Astrocyte (in vitro differentiated cells and primary cell): ENCODE measurements around the gene ARF1. TPM values are rescaled to one million over a fixed set of nuclear protein-coding genes. Genes with fewer than 3 reads are reported as not detected.

Experiments used
- DNase-seq: peaks from one replicate; pipeline ENCODE4 v3.0.0-alpha.2; 2010; ENCODE audit warnings: low read depth
- FAIRE-seq: peaks from 2 replicates; lab custom pipeline; 2011; peaks lifted over from hg19 to GRCh38; lab: Jason Lieb, UNC
- H2AFZ ChIP-seq: 2 replicates; pipeline ENCODE4 v1.6.0; 2012; ENCODE audit warnings: low read depth, low read length, inconsistent platforms
- H3K27ac ChIP-seq: 2 replicates; pipeline ENCODE4 v1.5.1; 2011; ENCODE audit warnings: low read depth, low read length, inconsistent platforms
- H3K27me3 ChIP-seq: 2 replicates; pipeline ENCODE4 v1.6.0; 2011; ENCODE audit warnings: low read length, inconsistent platforms; ENCODE audit not compliant: insufficient read depth
- H3K36me3 ChIP-seq: 2 replicates; pipeline ENCODE4 v1.5.1; 2011; ENCODE audit warnings: low read length, inconsistent platforms; ENCODE audit not compliant: insufficient read depth
- H3K4me1 ChIP-seq: 2 replicates; pipeline ENCODE4 v1.5.1; 2011; ENCODE audit warnings: low read length, inconsistent platforms; ENCODE audit not compliant: insufficient read depth
- H3K4me2 ChIP-seq: 2 replicates; pipeline ENCODE4 v1.6.0; 2012; ENCODE audit warnings: low read length, inconsistent platforms
- H3K4me3 ChIP-seq: 2 replicates; pipeline ENCODE4 v1.5.1; 2011; ENCODE audit warnings: low read depth, mild to moderate bottlenecking, low read length, inconsistent platforms; ENCODE audit not compliant: insufficient read depth
- H3K79me2 ChIP-seq: 2 replicates; pipeline ENCODE4 v1.6.0; 2012; ENCODE audit warnings: mild to moderate bottlenecking, low read length, inconsistent platforms; ENCODE audit not compliant: insufficient read depth
- H3K9ac ChIP-seq: 2 replicates; pipeline ENCODE4 v1.6.0; 2012; ENCODE audit warnings: mild to moderate bottlenecking, low read length, inconsistent platforms
- H3K9me3 ChIP-seq: 2 replicates; pipeline ENCODE4 v1.5.1; 2012; ENCODE audit warnings: low read depth, mild to moderate bottlenecking, low read length, inconsistent platforms; ENCODE audit not compliant: insufficient read depth
- H4K20me1 ChIP-seq: 2 replicates; pipeline ENCODE4 v1.6.0; 2012; ENCODE audit warnings: low read length, inconsistent platforms; ENCODE audit not compliant: insufficient read depth
- H3K27ac Mint-ChIP-seq: one replicate; pipeline ENCODE4 v1.8.0; 2021; ENCODE audit warnings: mild to moderate bottlenecking, mixed read lengths; ENCODE audit not compliant: unreplicated experiment
- H3K27me3 Mint-ChIP-seq: one replicate; pipeline ENCODE4 v1.8.0; 2021; ENCODE audit warnings: low read depth, mixed read lengths; ENCODE audit not compliant: unreplicated experiment
- H3K36me3 Mint-ChIP-seq: one replicate; pipeline ENCODE4 v1.8.0; 2021; ENCODE audit warnings: low read depth, mixed read lengths; ENCODE audit not compliant: unreplicated experiment
- H3K4me1 Mint-ChIP-seq: one replicate; pipeline ENCODE4 v1.8.0; 2021; ENCODE audit warnings: low read depth, mixed read lengths; ENCODE audit not compliant: unreplicated experiment
- H3K4me3 Mint-ChIP-seq: one replicate; pipeline ENCODE4 v1.8.0; 2021; ENCODE audit warnings: mild to moderate bottlenecking, moderate library complexity, mixed read lengths; ENCODE audit not compliant: unreplicated experiment
- H3K9me3 Mint-ChIP-seq: one replicate; pipeline ENCODE4 v1.8.0; 2021; ENCODE audit warnings: mild to moderate bottlenecking, mixed read lengths; ENCODE audit not compliant: unreplicated experiment
- EZH2 ChIP-seq: IDR thresholded peaks from 2 replicates; pipeline ENCODE4 v1.6.1; 2012; ENCODE audit warnings: mild to moderate bottlenecking, low read length, inconsistent platforms; ENCODE audit not compliant: insufficient read depth
- total RNA-seq: library from RNA; stranded (reverse); gene quantifications from 2 replicates; pipeline ENCODE4 v1.2.1, GENCODE V29; 2021
- TF ChIP-seq, protein P1 (sequence below): IDR thresholded peaks from 2 replicates; pipeline ENCODE4 v1.5.1; 2011; ENCODE audit warnings: low read depth, mild to moderate bottlenecking, inconsistent platforms, low read length, moderate library complexity; ENCODE audit not compliant: insufficient read depth

ARF1 gene
- total RNA-seq, 1 donor from 2014 or later, result 431 TPM

DNA sequence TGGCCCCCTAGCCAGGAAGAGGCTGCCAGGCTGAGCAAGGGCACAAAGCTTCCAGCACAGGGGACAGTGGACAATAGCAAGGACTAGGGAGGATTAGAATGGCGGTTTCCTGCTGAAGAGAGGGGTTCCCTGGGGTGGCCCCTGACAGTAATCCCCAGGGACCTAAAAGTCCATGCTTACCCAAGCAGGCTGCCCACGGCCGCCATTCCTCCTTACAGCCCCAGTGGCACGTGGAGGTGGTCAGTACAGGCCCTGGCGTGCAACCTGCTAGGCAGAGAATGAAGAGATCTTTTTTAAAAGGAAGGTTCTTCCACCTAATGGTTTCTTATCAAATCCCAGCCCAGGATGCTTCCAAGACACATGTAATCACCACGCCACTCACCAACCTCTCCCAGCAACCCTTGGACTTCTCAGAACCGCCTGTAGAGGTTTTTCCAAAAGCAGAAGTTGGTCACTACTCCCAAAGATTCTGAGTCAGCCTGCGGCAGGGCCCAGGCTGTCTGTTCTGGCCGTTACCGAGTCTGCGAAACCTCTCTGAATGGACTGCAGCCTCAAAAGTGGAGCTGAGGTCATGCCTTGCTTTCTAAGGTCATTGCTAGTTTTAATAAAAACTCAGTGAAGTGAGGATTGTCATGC is 25.7 kb downstream of the ARF1 start:
- H3K27ac ChIP-seq, result peak overlapping the region; percentile 78
- no peaks in the 10 kb centered on the region for H3K27me3 ChIP-seq
- H3K4me1 Mint-ChIP-seq, result peaks cover 7% of the 10 kb centered on the region
- H3K27me3 Mint-ChIP-seq, result no peaks in the 10 kb centered on the region
- H3K4me2 ChIP-seq, result peak overlapping the region; percentile 85
- peak overlapping the region; percentile 83 for H3K4me3 ChIP-seq
- no peak overlapping the region for H2AFZ ChIP-seq
- H3K4me3 Mint-ChIP-seq, result peak overlapping the region; percentile 90
- H3K36me3 ChIP-seq, result no peaks in the 10 kb centered on the region
- DNase-seq (no peak), FAIRE-seq (no peak)
- peak overlapping the region; percentile 92 for H3K27ac Mint-ChIP-seq
- no peaks in the 10 kb centered on the region for H3K9me3 Mint-ChIP-seq
- peaks cover 30% of the 10 kb centered on the region for H3K79me2 ChIP-seq
- peaks cover 14% of the 10 kb centered on the region for H3K4me1 ChIP-seq
- TF ChIP-seq EZH2, result no peak
- TF ChIP-seq, protein P1, sequence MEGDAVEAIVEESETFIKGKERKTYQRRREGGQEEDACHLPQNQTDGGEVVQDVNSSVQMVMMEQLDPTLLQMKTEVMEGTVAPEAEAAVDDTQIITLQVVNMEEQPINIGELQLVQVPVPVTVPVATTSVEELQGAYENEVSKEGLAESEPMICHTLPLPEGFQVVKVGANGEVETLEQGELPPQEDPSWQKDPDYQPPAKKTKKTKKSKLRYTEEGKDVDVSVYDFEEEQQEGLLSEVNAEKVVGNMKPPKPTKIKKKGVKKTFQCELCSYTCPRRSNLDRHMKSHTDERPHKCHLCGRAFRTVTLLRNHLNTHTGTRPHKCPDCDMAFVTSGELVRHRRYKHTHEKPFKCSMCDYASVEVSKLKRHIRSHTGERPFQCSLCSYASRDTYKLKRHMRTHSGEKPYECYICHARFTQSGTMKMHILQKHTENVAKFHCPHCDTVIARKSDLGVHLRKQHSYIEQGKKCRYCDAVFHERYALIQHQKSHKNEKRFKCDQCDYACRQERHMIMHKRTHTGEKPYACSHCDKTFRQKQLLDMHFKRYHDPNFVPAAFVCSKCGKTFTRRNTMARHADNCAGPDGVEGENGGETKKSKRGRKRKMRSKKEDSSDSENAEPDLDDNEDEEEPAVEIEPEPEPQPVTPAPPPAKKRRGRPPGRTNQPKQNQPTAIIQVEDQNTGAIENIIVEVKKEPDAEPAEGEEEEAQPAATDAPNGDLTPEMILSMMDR, result no peak
- peaks cover 4% of the 10 kb centered on the region for H3K36me3 Mint-ChIP-seq
- H3K9me3 ChIP-seq, result no peaks in the 10 kb centered on the region
- no peaks in the 10 kb centered on the region for H4K20me1 ChIP-seq
- peak overlapping the region; percentile 95 for H3K9ac ChIP-seq

DNA sequence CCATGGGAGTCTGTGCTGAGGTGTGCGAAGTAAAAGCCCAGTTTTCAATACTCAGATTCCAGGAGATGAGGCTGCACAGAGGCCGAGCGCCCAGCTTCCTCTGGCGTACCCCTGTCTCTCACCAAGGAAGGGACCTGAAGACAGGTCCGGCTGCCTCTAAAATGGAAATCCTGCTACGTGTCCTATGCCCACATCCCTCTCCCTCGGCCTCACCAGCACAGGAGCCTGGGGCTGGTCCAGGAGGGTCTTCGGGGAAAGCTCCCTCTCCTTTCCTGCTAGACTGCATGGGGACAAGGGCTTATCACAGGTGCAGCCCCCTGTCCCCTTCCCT is 26.2 kb downstream of the ARF1 start:
- peak overlapping the region; percentile 78 for H3K27ac ChIP-seq

More for the DNA sequence above, 26.2 kb downstream of the ARF1 start:
- Mint-ChIP-seq H3K27me3 (no peaks in the 10 kb centered on the region), H3K36me3 (peaks cover 4% of the 10 kb centered on the region), H3K4me1 (peaks cover 7% of the 10 kb centered on the region), H3K4me3 (peak overlapping the region; percentile 90), H3K27ac (peak overlapping the region; percentile 92), H3K9me3 (no peaks in the 10 kb centered on the region)
- H3K4me3 ChIP-seq, result peak overlapping the region; percentile 83
- TF ChIP-seq, protein P1, result no peak
- no peak for TF ChIP-seq EZH2
- no peaks in the 10 kb centered on the region for H3K9me3 ChIP-seq
- H2AFZ ChIP-seq, result peak overlapping the region; percentile 90
- H3K4me1 ChIP-seq, result peaks cover 10% of the 10 kb centered on the region
- peak overlapping the region; percentile 95 for H3K9ac ChIP-seq
- no peaks in the 10 kb centered on the region for H3K27me3 ChIP-seq
- H3K79me2 ChIP-seq, result peaks cover 26% of the 10 kb centered on the region
- no peaks in the 10 kb centered on the region for H4K20me1 ChIP-seq
- DNase-seq, result no peak
- no peak for FAIRE-seq
- peak overlapping the region; percentile 85 for H3K4me2 ChIP-seq
- no peaks in the 10 kb centered on the region for H3K36me3 ChIP-seq
